GM23338 (cell line): ENCODE results near the gene RYR3.

Experiments
- CTCF ChIP-seq, 2 experiments: fragments of 200-600 bp in 1 of 2; sonication (generic) in 1 of 2; conservative IDR thresholded peaks; 2 replicates each; pipeline versions ENCODE4 v1.5.1 to v1.6.1; 2016 to 2017; ENCODE audit warnings: antibody characterized with exemption in 2 of 2, low read depth in 2 of 2, mild to moderate bottlenecking in 2 of 2, moderate library complexity in 1 of 2
- EZH2 ChIP-seq: fragments of 200-600 bp; sonication (generic); IDR thresholded peaks from one replicate; pipeline ENCODE4 v1.8.0; 2017; ENCODE audit warnings: antibody characterized with exemption, mild to moderate bottlenecking, low read depth; ENCODE audit not compliant: unreplicated experiment

DNA sequence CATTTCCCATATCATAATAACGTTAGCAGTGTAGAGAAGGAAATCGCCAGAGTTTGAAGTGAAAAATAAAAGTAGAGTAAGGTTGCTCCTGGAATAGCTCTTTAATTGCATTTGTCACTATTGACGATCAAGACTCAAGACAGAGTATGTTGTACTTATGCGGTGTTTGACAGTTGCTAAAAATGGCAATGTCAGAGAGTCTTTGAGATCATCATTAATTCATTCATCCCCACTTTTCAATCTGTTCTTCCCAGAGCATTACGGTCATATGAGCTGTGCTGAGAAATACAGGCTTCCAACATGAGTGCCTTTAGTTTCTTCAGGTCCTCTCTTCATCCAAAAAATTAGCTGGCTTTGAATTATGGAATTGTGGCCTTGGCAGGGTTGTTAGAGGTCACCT, 483.7 kb downstream of the RYR3 start:
- no peak for TF ChIP-seq CTCF (conservative IDR thresholded peaks at IDR 0.05; ENCODE audit: low read depth in 2 of 2)
- TF ChIP-seq EZH2 = no peak
